GM18507 (cell line): ENCODE results near the gene DOCK1.

Experiments
- DNase-seq: peaks from one replicate; pipeline ENCODE4 v3.0.0; 2011; ENCODE audit warnings: low read depth; ENCODE audit not compliant: insufficient read length; ENCODE audit errors: extremely low spot score
- FAIRE-seq: peaks from 2 replicates; lab custom pipeline; 2011; peaks lifted over from hg19 to GRCh38; lab: Jason Lieb, UNC

The DOCK1 gene

GRCh38 chr10:127492607-127493250 lies 587.5 kb downstream of the DOCK1 start:
- no peak for FAIRE-seq
- no peak for DNase-seq

- no peak for DNase-seq
- FAIRE-seq: no peak
These were observed 590.8 kb downstream of the DOCK1 start for GRCh38 chr10:127496035-127496434.

GRCh38 chr10:127497685-127498084 lies 592.5 kb downstream of the DOCK1 start:
- no peak for DNase-seq
- no peak for FAIRE-seq

GRCh38 chr10:127498087-127498486 lies 592.9 kb downstream of the DOCK1 start:
- no peak for DNase-seq
- no peak for FAIRE-seq

GRCh38 chr10:127500127-127500526 lies 594.9 kb downstream of the DOCK1 start:
- FAIRE-seq: no peak
- no peak for DNase-seq
